HuH-7.5 (cell line): Measurements from ENCODE around the gene CDH6.

ENCODE experiments used
- DNase-seq: peaks from one replicate; pipeline ENCODE4 v3.0.0; 2011; ENCODE audit warnings: low spot score

The CDH6 gene

DNA sequence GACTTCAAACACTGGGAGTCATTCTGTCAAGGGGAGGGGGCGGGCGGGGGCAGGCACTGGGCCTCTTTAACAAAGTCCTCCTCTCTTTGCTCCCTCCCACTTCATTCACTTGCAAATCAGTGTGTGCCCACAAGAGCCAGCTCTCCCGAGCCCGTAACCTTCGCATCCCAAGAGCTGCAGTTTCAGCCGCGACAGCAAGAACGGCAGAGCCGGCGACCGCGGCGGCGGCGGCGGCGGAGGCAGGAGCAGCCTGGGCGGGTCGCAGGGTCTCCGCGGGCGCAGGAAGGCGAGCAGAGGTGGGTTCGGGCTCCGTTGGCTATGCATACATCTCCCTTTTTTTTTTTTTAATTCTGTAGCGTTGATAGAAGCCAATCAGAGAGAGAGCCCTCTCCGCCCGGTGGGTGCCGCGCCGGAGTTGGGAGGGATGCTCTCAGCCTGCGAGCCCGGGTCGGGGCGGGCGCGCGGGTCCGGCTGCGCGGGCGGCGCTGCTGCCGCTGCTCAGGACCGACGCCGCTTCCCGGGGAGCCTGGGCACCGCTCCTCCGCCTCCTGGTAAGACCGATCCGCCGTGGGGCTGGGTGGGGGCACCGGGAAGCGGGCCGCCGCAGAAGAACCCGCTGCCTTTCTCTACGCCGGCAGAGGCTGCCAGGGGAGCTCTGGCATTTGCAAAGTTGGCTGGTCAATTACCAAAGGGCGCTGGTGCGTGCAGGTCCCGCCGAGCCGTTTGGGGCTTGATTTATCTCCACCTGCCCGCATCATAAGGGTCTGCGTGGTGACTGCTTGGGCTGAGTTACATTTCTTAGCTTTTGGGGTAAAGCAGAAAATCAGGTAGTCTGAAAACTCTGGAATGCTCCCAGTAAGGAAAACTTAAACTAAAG lies at the start of gene CDH6:
TSS of gene CDH6 (plus strand) at position 96 of the 877 bp plus-strand sequence. CDS start 73,788 bp downstream, outside the sequence.
- peak; percentile 16 for DNase-seq

GRCh38 chr5:31144364-31144763 lies 49.1 kb upstream of the CDH6 start:
- DNase-seq = no peak

GRCh38 chr5:31148959-31149475 lies 44.5 kb upstream of the CDH6 start:
- DNase-seq = no peak

DNA sequence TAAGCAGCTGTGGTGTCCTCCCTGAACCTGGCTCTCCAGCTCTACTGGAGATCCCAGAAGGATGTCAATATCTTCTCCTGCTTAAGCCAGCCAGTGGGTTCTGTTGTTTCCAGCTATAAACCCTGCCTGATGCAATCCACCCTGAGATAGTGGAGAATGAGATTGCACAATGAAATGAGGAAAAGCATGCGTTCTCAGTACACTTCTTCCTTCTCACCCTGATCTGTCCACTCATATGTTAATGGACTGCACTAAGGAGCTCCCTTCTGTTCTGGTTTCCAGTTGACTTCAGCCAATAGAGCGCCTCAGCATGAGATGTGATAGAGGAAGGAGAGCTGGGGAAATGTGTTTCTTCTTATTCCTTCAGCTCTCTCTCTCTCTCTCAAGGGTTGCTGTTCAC lies 40.0 kb upstream of the CDH6 start:
- peak; percentile 2 for DNase-seq

DNA sequence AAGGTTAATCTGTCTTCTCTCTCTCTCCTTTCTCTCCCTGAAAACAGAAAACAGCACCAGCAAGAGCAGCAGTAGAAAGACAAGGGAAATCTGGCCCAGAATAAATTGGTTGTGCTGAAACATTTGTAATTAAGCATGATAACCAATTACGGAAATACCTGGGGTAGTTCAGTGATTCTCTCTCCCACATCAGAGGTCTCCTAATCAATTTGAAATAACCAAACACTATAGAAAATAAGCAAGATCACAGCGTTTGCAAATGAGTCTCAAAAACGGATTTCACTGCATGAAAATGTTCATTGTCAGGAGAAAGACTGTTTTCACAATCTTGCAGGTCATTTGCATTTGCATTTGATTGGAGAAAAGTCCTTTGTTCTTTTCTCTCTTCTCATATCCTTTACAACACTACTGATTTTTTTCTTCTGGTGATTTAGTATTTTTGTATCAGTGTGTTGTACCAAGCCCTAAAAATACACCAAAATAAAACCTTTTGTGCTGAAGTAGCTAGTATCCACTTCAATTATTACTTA lies 36.8 kb upstream of the CDH6 start:
- no peak for DNase-seq

- no peak for DNase-seq
Measured at GRCh38 chr5:31157720-31158119, 35.8 kb upstream of the CDH6 start.

DNA sequence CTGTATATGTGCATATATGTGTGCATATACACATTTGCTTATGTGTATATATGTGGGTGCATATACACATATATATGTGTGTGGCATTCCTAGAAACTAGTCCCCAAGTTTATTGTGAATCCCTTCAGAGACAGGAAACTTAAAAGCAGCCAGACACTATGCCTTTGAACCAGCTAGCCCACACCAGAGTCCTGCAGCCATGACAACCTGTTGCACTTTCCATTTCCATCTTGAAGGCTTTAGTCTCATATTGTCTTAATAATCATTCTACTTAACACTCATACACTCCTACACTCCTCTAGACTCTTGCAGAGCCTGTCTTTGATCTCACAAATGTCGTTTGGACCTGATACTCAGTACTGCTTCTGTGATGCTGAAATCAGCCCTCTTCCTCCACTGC lies 34.8 kb upstream of the CDH6 start:
- DNase-seq = no peak

DNA sequence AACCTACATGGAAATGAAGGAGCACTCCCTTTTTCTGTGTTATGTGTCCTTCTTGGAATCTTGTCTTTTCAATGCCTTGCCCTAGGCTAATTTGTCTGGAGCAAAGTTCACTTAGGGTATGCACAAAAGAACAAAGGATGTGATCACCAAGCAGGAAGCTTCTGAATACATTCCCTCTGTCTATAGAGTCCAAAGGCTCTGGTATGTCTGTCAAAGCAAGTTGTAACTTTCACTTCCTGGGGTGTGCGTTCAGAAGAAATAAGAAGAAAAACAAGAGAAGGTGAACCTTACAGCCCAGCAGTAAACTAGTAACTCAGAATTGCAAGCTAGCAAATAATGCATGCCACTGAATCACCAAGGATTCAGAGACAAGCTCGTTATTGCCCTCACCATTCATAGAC lies 31.7 kb upstream of the CDH6 start:
- DNase-seq = no peak

- no peak for DNase-seq
Measured at GRCh38 chr5:31165729-31166128, 27.8 kb upstream of the CDH6 start.

DNA sequence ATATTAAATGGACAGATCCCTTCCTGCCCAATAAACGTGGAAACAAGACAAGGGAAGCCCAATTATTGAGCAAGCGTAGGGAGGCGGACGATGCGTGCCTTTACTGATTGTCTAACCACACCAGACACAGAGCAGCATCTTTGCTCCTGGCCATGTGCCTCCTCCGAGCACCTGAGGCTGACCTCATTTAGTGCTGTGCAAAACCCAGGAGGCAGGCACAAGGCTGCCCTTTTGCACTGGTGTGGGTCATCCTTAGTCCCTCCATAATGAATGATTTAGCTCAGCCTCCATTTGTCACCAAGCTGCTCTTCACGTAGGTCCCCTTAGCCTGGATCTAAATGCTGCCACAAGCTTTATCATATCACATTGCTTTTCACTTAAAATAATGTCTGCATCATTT lies 24.1 kb upstream of the CDH6 start:
- DNase-seq = no peak

DNA sequence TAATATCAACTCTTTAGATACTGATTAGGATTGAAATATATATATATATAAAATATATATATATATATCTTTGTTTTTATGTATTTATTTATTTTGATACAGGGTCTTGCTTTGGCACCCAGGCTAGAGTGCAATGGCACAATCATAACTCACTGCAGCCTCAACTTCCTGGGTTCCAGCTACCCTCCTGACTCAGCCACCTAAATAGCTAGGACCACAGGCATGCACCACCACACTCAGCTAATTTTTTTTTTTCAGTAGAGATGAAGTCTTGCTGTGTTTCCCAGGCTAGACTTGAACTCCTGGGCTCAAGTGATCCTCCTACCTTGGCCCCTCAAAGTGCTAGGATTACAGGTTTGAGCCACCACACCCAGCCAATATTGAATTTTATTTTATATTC lies 20.6 kb upstream of the CDH6 start:
- no peak for DNase-seq

DNA sequence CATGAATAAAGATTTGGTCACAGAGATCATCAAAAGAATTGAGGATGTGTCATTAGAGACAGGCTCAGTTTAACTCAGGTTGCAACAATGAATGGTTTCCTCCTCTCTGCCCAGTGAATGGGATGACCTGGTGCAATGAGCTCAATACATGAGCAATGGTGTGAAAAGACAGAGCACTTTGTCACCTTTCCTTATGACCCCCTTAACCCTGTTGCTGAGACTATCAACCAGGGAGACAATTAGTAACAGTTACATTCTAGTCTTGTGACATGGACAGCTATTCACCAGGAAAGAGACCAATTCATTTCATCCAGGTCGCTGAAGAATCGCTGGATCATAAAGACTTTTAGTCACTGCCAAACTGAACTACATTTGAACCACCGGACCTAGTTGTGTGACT lies 19.9 kb upstream of the CDH6 start:
- DNase-seq = no peak

DNA sequence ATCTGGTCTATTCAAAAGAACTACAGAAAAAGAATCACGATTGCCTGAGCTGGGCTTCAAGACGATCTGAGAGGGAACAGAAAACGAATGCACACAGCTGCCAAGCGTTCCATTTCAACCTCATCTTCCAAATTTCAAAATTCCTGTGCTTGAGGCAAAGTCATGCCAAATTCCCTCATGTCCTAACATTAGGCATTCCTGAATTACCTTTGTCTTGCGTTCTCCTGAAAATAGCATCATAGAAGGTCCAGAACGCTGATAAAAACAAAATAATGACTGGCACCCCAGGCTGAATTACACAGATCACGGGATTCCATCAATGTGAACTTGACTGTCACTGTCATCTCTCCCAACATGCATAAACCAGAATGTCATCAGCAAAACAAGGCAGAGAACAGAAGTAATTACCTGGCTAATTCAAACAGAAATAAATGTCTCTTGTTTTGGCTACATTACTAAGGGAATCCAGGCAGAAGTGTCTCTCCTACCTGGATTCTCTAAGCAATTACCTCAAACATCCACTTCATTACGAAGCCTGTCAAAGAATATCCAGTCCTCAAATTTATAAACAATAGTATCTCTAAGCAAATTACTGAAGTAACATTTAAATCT lies 12.0 kb upstream of the CDH6 start:
- DNase-seq = no peak

- DNase-seq = no peak
Measured at GRCh38 chr5:31182136-31182535, 11.3 kb upstream of the CDH6 start.

DNA sequence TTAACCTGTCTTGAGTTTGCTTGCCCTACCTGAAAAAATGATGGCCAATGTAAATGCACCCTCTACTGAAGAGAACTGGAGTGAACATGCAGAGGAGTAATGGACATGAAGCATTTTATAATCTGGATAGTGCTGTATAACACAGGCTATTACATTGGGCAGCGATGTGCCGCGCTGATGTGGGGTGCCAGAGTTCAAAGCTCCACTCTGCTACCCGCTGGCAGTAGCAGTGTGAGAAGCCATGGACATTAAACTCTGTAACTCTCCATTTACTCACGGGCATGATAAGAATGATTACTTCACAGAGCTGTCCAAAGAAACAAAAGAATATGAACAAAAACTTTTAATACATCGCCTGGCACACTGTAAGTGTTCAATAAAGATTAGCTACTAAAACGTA lies 7.5 kb upstream of the CDH6 start:
- DNase-seq = no peak

DNA sequence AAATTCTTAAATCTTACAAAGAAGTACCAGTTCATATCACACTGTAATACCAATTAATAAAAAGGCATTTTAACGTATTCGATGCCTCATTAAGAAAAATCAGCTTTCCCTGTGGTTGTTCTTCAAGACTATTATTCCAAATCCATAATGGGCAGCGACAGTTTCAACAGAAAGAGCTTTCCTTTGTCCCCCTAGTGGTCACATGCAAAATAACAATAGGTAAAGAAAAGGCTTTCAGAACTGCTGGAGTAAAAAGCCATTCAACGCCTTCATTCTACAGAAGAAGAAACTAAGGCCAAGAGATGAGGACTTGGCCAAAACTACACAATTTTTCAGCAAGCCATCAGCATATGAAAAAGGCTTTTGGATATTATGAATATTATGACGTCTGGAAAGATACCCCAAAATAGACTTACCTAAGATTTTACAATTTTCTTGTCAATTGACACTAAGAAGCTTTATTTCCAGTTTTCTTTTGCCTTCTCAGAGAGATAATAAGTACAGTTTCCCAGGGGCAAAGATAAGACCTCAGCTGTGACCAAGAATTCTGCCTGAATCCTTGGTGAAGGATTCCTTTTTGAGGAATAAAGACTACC lies 6.7 kb upstream of the CDH6 start:
- DNase-seq = no peak

DNA sequence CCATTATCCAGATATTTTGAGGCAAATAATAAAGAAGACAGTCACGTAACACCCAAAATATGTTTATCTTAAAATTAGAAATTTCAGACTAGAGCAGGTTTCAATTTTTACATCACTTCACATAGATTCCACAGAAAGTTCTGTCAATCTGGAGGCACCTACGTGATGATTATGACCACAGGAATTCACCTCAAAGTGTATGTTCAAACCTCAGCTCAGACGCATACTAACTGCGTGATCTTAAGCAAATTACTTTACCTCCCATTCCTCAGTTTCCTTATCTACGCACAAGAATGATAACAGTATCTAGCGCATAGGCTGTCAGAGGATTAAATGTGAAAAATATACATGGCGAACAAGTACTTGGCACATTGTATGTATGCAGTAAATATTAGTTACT lies 5.9 kb upstream of the CDH6 start:
- no peak for DNase-seq

DNA sequence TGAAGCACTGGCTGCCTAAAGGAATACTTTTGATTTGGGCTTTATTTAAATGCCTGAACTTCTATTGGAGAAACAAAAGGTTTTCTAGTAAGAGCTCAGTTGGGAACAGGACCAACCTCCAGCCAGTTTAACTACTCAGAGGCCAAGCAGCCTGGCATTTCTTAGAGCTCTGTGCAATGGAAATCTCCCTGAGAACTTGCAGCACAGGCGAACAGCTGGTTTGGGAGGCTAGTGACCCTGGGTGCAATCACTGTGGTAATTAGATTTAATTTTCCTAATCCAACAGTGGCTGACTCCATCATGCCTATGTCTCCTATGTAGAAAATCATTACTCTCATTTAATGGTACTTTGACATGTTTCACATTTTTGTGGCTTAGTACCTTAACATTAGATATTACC lies 1.0 kb upstream of the CDH6 start:
- DNase-seq = no peak

DNA sequence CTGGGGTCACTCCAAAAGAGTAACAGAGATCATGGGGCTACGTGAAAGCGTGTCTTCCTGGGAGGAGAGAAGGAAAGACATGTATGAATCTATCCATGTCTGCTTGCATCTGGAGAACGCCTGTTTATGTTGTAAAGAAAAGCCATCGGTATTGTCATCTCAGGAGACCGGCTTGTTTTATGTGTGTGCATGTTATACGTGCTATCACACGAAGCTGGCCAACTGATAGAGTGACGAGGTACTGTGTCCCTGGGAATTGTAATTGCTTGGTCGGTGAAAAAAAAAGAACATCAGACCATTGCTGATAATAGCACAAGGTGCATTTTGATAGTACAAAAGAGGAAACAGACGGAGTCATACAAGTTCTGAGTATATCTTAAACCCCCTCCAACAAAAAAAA lies 370 bp upstream of the CDH6 start:
- no peak for DNase-seq

DNA sequence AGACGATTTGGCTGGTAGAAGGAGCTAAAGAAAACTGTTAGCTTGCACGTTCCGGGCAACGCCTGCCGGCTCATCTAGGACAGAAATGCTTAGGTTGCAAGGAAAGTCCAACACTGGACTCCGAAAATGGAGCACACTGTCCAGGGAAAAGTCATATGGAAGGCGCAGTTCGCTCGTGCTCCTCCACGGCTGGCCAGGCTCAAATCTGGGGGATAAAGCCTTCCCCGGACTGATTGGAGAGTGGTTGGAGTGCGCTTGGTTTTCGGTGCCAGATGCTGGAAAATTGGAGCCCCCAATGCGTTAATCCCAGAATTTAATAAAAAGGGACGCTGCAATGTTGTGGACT lies 955 bp downstream of the CDH6 start:
- peak; percentile 8 for DNase-seq

GRCh38 chr5:31194892-31195555 lies 1.5 kb downstream of the CDH6 start:
- peak; percentile 9 for DNase-seq

GRCh38 chr5:31196309-31196708 lies 2.8 kb downstream of the CDH6 start:
- DNase-seq = peak; percentile 18
